GM12892 (cell line): ENCODE data around the gene TUBGCP4.
"Not testable (repeated sequence)": the region's sequence is repeated elsewhere in the genome, so short reads cannot be mapped to it uniquely, and the experiment has no call there.

Experiments used
- DNase-seq: peaks from one replicate; pipeline ENCODE4 v3.0.0; 2011; ENCODE audit not compliant: insufficient read length
- FAIRE-seq: peaks from 2 replicates; lab custom pipeline; 2011; peaks lifted over from hg19 to GRCh38; lab: Jason Lieb, UNC
- POLR2A ChIP-seq: IDR thresholded peaks from 2 replicates; pipeline ENCODE4 v1.6.1; 2011; ENCODE audit warnings: low read depth, low read length, control low read depth
- POLR2AphosphoS5 ChIP-seq: IDR thresholded peaks from 2 replicates; pipeline ENCODE4 v1.6.1; 2011; ENCODE audit warnings: low read depth, low read length, control low read depth
- TAF1 ChIP-seq: IDR thresholded peaks from 2 replicates; pipeline ENCODE4 v1.6.1; 2011; ENCODE audit warnings: low read depth, mild to moderate bottlenecking, control low read depth, low read length, borderline replicate concordance

Gene TUBGCP4

DNA sequence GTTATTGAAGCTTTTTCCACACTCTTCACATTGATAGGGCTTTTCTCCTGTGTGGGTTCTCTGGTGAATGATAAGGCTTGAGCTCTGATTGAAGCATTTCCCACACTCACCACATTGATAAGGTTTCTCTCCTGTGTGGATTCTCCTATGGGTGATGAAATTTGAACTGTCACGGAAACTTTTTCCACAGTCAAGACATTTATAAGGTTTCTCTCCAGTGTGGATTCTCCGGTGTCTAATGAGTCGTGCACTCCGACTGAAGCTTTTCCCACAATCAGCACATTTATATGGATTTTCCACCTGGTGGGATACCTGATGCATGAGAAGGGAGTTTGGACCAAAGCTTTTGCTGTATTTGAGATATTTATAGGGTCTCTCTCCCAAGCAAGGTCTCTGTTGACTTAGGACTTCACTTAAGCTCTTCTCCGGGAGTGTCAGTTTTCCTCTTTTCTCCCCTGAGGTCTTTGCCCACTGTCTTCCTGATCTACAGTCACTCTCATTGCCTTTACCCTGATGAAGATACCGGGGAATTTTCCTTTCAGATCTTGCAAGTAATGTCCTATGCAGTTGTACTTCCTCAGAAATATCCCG lies 9.5 kb upstream of the TUBGCP4 start:
- FAIRE-seq (peak; percentile 70), DNase-seq (no peak)
- TF ChIP-seq TAF1 (no peak), POLR2A (no peak), POLR2AphosphoS5 (no peak)

DNA sequence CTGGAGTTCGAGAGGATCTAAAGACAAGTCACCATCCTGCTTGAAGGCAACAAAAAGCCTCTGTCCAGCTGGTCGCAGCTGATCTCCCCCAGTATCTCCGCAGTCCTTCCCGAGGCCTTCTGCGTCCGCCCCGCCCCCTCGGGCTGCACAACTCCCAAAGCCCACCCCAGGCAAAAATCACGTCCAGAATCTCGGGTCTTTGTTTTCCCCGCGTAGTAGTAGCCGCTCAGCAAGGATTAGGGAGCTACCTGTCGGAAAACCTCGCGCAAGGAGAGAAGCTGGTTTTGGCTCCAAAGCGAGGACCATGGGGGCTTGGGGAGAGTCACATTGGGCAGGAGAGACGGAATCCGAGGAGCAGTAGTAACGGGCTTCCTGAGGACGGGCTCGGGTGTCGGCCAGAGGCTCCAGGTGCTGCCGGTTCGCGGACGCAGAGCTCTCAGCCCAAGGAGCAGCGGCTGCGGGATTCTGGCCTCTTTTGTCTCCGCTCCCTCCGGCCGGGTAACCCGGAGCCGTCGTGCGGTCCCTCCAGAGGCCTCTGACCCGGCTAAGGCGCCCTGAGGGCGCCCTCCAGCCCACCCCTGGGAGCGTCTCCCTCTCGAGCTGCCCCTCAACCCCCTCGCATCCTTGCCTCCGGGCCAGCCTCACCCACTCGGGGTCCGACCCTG lies 459 bp upstream of the TUBGCP4 start:
- TF ChIP-seq POLR2AphosphoS5 = no peak
- TF ChIP-seq TAF1 = no peak
- TF ChIP-seq POLR2A = no peak
- DNase-seq (peak; percentile 21), FAIRE-seq (peak; percentile 68)

DNA sequence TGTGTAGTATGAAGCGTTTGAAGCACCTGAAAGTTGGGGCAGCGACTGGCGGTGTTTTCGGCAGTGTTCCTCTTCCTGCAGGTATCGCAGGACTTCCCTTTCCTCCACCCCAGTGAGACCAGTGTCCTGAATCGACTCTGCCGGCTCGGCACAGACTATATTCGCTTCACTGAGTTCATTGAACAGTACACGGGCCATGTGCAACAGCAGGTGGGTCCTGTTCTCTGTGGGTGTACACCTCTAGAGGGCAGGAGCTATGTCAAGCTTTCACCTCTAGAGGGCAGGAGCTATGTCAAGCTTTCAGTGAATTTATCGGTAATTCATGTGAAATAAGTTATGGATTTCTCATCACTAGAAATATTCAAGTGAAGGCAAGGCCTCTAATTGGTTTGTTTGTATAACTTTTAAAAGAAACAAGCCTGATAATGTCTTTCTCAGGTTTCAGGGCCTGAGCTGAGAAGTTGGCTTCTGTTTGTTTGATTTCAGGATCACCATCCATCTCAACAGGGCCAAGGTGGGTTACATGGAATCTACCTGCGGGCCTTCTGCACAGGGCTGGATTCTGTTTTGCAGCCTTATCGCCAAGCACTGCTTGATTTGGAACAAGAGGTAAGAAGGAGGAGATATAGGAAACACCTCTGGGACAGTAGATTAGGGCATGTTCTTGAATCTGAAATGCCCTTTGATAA lies 5.3 kb downstream of the TUBGCP4 start:
- DNase-seq (peak; percentile 22), FAIRE-seq (peak; percentile 87)
- TF ChIP-seq POLR2AphosphoS5 (no peak), POLR2A (no peak), TAF1 (no peak)

DNA sequence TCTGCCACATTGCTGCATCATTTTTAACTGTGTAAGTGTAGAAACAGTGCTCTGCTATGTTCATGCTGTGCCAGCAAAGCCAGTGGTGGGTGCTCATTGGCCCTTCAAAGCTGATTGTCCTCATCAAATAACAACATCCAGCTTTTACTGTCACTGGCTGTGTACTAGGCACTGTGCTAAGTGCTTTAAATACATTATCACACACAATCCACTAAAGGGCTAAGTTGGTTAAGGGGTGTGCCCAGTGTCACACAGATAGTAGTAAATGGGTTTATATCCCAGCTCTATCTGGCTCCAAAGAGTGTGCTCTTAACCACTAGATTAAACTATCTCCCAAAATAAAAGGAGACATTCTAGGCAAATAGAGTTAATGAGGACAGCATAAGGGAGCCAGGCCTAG lies 7.7 kb downstream of the TUBGCP4 start:
- no peak for DNase-seq
- no peak for FAIRE-seq
- TF ChIP-seq POLR2A = no peak
- no peak for TF ChIP-seq POLR2AphosphoS5

DNA sequence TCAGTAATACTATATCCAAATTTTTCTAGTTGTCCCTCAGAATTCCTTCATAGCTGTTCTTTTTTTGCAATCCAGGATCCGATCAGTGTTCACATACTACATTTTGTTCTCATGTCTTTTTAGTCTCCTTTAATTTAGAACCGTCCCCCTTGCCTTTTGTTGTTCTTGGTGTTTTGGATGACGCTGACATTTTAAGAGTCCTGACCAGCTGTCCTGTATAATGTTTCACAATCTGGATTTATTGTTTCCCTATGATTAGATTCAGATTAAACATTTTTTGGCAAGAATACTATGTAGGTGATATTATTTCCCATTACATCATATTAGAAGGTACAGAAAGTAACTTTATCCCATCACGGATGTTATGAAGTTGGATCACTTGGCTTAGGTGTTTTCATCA lies 11.4 kb downstream of the TUBGCP4 start:
- DNase-seq (no peak), FAIRE-seq (no peak)
- TF ChIP-seq POLR2AphosphoS5 (no peak), TAF1 (no peak), POLR2A (no peak)

DNA sequence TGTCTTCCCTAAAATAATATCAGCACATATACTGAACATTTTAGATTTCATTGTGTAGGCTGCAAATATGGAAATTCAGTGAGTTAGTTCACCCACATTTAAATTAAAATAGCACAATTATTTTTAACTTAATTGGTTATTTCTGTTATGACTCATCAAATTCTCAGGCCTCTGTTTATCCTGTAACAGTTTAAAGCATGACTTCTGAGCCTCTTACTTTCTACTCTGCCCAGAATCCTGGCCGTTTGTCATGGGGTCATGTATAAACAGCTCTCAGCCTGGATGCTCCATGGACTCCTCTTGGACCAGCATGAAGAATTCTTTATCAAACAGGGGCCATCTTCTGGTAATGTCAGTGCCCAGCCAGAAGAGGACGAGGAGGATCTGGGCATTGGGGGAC lies 12.2 kb downstream of the TUBGCP4 start:
- TF ChIP-seq TAF1 (no peak), POLR2A (no peak), POLR2AphosphoS5 (no peak)
- no peak for FAIRE-seq
- DNase-seq = no peak

DNA sequence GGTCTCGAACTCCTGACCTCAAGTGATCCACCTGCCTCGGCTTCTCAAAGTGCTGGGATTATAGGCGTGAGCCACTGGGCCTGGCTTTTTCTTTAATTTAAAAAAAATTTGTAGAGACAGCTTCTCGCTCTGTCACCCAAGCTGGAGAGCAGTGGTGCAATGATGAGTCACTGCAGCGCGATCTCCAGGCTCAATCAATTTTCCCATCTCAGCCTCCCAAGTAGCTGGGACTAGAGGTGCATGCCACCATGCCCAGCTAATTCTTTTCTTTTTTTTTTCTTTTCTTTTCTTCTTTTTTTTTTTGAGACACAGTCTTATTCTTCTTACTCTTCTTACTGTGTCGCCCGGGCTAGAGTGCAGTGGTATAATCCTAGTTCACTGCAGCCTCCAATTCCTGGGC lies 19.8 kb downstream of the TUBGCP4 start:
- no peak for FAIRE-seq
- TF ChIP-seq POLR2AphosphoS5 (no peak), POLR2A (no peak), TAF1 (no peak)
- no peak for DNase-seq

DNA sequence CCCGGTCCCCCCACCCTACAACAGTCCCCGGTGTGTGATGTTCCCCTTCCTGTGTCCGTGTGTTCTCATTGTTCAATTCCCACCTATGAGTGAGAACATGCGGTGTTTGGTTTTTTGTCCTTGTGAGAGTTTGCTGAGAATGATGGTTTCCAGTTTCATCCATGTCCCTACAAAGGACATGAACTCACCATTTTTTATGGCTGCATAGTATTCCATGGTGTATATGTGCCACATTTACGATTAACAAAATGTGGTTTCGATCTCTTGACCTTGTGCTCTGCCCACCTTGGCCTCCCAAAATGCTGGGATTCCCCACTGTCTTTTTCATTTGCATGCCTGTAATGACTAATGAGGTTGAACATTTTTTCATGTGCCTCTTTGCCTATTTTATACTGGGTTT lies 22.7 kb downstream of the TUBGCP4 start:
- not testable (repeated sequence) for DNase-seq, FAIRE-seq

DNA sequence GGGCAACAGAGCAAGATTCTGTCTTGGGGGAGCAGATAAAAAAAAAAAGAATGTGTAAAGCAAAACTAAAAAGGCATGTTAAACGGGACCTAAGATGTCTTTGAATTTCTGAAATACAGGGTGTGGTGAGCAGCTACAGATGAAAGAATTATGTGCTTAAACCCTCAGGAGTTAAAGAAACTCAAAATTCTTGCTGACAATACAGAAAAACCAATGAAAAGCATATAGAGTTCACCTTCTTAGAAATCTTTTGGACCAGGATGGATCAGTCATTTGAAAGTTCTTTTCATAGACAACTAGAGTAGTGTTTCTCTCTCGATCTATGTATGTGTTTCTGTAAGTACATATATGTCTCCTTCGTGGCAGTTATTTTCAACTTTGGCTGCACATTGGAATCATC lies 31.4 kb downstream of the TUBGCP4 start:
- FAIRE-seq (no peak), DNase-seq (no peak)
- TF ChIP-seq POLR2AphosphoS5 = no peak

DNA sequence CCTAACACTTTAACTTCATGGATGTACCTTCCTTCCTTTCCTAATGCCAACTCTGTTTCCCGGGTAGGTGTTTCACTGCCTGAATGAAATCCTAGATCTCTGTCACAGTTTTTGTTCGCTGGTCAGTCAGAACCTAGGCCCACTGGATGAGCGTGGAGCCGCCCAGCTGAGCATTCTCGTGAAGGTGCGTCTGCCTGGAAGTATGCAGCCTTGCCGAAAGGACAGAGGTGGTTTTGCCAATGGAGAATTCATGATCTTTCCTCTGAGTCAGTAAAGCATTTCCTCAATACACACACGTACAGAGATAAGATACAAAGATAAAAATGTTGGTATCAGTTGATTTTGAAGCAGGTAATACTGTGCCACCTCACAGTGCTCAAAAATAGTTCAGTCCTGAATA lies 32.7 kb downstream of the TUBGCP4 start:
- DNase-seq = no peak
- TF ChIP-seq POLR2AphosphoS5 (no peak), POLR2A (no peak), TAF1 (no peak)
- FAIRE-seq = no peak

DNA sequence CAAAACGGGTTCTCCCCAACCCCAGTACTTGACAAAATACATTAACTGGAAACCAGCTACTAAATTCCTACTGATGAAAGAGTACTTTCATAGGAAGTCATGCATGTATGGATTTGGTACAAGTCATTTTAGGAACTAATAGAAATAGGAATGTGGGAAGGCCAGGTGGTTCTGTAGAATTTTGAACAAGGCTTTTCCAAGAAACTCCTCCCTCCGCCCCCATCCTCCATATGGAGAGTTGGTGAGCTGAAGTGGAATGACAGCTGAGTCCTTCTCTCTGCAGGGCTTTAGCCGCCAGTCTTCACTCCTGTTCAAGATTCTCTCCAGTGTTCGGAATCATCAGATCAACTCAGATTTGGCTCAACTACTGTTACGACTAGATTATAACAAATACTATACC lies 33.2 kb downstream of the TUBGCP4 start:
- DNase-seq (no peak), FAIRE-seq (no peak)
- no peak for TF ChIP-seq POLR2AphosphoS5
- no peak for TF ChIP-seq TAF1
- no peak for TF ChIP-seq POLR2A

DNA sequence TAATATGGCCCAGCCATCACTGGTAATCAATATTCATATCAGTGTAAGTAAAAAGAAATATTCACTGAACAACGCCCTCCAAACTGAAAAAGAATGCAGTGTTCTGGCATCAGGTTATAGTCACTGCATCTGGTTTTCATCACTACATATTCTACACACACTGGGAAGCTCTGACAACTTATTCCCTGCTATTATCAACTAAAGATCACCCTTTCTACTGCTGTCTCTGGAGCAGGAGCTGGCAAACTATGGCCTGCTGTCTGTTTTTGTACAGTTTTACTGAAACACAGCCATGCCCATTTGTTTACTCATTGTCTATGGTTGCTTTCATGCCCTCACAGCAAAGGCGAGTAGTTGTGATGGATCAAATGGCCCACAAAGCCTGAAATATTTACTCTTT lies 35.3 kb downstream of the TUBGCP4 start:
- TF ChIP-seq POLR2AphosphoS5 = no peak
- TF ChIP-seq POLR2A = no peak
- no peak for TF ChIP-seq TAF1
- no peak for DNase-seq
- FAIRE-seq = no peak
